Measurements from ENCODE around the gene CRYBG2.

Gene CRYBG2

DNA sequence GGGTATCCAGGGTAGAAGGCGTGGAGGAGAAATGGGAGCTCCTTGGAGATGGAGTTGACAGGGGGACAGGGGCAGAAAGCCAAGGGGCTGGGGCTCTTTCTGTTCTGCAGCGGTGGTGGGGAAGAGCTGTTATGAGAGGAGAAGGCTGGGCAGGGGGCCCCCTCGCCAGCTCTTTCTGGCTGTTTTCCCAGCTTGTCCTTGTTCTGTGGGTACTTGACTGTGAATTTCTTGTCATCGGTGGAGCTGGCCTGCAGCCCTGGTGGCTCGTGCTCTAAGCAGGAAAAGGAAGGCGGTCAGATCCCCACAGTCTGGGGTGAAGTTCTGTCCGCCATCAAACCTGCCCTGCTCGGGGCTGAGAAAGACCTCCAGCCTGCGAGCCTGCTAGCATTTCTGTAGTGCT is 11.0 kb upstream of the CRYBG2 start:
- no peak for TF ChIP-seq FOXP2 (optimal IDR thresholded peaks at IDR 0.05; ENCODE audit: borderline replicate concordance, extremely low read depth, extremely low read length, insufficient read depth)
- no peak for TF ChIP-seq POLR2AphosphoS5 (IDR thresholded peaks at IDR 0.05; ENCODE audit: low read depth, low read length)
- no peak for TF ChIP-seq TAF1 (IDR thresholded peaks at IDR 0.05; ENCODE audit: borderline replicate concordance, insufficient read depth, low read length)
- TF ChIP-seq SIN3A (IDR thresholded peaks at IDR 0.05; ENCODE audit: borderline replicate concordance, insufficient read depth, low read length) = no peak
- TF ChIP-seq, protein P1, sequence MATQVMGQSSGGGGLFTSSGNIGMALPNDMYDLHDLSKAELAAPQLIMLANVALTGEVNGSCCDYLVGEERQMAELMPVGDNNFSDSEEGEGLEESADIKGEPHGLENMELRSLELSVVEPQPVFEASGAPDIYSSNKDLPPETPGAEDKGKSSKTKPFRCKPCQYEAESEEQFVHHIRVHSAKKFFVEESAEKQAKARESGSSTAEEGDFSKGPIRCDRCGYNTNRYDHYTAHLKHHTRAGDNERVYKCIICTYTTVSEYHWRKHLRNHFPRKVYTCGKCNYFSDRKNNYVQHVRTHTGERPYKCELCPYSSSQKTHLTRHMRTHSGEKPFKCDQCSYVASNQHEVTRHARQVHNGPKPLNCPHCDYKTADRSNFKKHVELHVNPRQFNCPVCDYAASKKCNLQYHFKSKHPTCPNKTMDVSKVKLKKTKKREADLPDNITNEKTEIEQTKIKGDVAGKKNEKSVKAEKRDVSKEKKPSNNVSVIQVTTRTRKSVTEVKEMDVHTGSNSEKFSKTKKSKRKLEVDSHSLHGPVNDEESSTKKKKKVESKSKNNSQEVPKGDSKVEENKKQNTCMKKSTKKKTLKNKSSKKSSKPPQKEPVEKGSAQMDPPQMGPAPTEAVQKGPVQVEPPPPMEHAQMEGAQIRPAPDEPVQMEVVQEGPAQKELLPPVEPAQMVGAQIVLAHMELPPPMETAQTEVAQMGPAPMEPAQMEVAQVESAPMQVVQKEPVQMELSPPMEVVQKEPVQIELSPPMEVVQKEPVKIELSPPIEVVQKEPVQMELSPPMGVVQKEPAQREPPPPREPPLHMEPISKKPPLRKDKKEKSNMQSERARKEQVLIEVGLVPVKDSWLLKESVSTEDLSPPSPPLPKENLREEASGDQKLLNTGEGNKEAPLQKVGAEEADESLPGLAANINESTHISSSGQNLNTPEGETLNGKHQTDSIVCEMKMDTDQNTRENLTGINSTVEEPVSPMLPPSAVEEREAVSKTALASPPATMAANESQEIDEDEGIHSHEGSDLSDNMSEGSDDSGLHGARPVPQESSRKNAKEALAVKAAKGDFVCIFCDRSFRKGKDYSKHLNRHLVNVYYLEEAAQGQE (IDR thresholded peaks at IDR 0.05; ENCODE audit: insufficient read depth in 1 of 2, low read depth in 2 of 2, low read length in 2 of 2) = no peak

DNA sequence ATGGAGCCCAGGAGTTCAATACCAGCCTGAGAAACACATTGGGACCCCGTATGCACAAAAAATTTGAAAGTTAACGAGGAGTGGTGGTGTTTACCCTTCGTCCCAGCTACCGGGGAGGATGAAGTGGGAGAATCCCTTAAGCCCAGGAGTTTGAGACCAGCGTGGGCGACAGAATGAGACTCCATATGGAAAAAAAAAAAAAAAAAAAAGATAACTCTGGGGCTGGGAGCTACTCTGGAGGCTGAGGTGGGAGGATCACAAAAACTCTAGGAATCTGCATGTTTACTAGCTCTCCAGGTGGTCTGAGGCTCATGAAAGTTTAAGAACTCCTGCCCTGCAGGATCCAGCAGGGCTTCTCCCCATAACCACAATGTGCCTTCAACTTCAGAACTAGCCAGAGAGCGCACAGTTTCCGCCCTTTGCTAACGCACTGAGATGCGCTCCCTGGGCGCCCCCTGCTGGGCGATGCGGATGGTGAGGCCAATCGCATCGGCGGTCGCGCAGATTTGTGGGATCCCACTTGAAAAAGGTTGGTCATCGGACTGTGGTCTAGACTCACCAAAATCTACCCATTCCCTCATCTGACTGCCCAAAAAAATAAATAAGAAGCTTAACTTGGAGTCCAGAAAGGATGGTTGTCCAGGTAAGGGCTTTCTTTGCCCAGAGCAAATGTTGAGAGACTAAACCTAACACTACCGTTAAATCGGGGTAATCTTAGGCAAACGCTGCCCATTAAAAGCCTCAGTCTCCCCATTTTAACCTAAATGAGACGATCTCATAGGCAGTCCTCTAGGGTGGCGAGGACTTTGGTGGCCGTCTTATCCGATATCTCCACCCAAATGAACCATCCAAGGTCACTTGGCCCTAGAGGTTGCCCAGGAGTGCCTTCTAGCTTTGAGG is 9.9 kb upstream of the CRYBG2 start:
- TF ChIP-seq SIN3A (IDR thresholded peaks at IDR 0.05; ENCODE audit: borderline replicate concordance, insufficient read depth, low read length) (no peak), POLR2AphosphoS5 (IDR thresholded peaks at IDR 0.05; ENCODE audit: low read depth, low read length) (no peak)

DNA sequence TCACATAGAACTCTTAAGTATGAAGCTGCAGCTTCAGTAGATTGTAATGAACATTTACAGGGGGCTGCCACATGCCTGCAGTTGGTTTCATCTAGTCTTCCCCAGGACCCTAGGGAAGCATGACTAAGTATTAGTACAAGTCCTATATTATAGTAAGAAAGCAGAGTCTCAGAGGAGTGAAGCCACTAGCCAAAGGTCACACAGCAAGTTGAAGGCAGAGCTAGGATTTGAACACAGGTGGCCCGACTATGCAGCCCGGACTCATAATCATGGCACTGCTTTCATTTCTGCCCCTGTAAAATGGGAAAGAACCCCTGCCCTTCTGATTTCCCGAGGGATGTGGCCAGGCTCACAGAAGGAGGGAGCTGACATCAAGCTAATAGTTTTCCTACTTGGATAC is 8.4 kb upstream of the CRYBG2 start:
- TF ChIP-seq, protein P1 (IDR thresholded peaks at IDR 0.05; ENCODE audit: insufficient read depth in 1 of 2, low read depth in 2 of 2, low read length in 2 of 2) = no peak
- TF ChIP-seq TAF1 (IDR thresholded peaks at IDR 0.05; ENCODE audit: borderline replicate concordance, insufficient read depth, low read length) (no peak), FOXP2 (optimal IDR thresholded peaks at IDR 0.05; ENCODE audit: borderline replicate concordance, extremely low read depth, extremely low read length, insufficient read depth) (no peak), SIN3A (IDR thresholded peaks at IDR 0.05; ENCODE audit: borderline replicate concordance, insufficient read depth, low read length) (no peak), POLR2AphosphoS5 (IDR thresholded peaks at IDR 0.05; ENCODE audit: low read depth, low read length) (no peak)

DNA sequence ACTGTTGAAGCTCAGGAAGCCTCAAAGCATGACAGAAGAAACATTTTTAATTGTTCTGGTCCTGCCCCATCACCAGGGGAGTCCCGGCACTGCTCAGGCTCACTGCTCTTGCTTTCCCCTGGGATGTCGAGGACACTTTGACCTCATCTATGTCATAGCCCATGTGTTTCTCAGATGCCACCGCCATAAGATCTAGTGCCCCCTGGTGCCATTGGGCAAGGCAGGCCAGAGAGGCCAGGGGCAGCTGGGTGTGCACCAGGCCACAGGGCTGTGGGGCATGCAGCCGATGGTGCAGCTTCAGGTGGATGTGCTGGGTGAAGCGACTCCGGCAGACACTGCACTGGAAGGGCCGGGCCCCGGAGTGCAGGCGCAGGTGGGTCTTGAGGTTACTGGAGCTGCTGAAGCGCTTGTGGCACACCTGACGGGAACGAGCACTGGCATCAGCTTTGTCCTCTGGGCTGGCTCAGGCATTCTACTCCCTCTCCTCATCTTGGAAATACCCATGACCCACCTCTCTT is 7.7 kb upstream of the CRYBG2 start:
- TF ChIP-seq SIN3A (IDR thresholded peaks at IDR 0.05; ENCODE audit: borderline replicate concordance, insufficient read depth, low read length) (no peak), TAF1 (IDR thresholded peaks at IDR 0.05; ENCODE audit: borderline replicate concordance, insufficient read depth, low read length) (no peak), FOXP2 (optimal IDR thresholded peaks at IDR 0.05; ENCODE audit: borderline replicate concordance, extremely low read depth, extremely low read length, insufficient read depth) (no peak), POLR2AphosphoS5 (IDR thresholded peaks at IDR 0.05; ENCODE audit: low read depth, low read length) (no peak)
- TF ChIP-seq, protein P1 (IDR thresholded peaks at IDR 0.05; ENCODE audit: insufficient read depth in 1 of 2, low read depth in 2 of 2, low read length in 2 of 2) = no peak

DNA sequence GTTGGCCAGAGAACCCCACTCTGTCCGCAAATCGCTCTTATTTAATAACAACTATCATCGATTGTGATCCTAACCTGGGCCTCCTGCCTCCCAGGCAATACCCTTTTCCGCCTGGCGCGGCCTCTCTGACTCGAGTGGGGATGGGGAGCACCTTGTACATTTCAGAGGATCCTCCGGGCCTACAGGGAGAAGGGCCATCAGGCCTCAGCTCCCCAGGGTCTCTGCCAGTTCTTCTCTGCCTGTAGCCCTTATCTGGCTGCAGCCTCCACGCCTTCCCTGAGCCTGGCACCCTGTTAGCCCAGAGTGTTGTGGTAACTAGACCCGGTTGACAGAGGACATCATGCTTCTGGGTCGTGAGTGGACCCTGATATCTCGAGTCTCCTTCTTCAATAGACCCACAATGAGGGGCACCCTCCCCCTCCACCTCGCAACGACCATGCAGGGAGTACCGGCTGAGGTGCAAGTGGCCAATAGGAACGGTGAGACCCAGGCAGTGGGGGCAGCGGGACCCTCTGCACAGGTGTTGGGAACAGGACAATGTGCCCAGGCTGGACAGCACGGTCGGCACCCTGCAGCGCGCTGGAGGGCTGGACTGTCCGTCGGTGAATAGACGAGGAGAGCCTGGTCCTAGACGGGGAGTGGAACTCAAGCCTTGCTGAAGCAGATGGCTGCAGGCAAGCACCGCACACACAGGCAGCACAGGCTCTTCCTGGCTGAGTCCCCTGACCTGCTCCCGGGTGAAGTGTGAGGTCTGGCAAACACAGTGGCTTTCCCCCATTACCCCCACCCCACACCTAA is 7.1 kb upstream of the CRYBG2 start:
- TF ChIP-seq POLR2AphosphoS5 (IDR thresholded peaks at IDR 0.05; ENCODE audit: low read depth, low read length) (no peak), SIN3A (IDR thresholded peaks at IDR 0.05; ENCODE audit: borderline replicate concordance, insufficient read depth, low read length) (no peak), FOXP2 (optimal IDR thresholded peaks at IDR 0.05; ENCODE audit: borderline replicate concordance, extremely low read depth, extremely low read length, insufficient read depth) (no peak), TAF1 (IDR thresholded peaks at IDR 0.05; ENCODE audit: borderline replicate concordance, insufficient read depth, low read length) (no peak)
- TF ChIP-seq, protein P1 (IDR thresholded peaks at IDR 0.05; ENCODE audit: insufficient read depth in 1 of 2, low read depth in 2 of 2, low read length in 2 of 2) = no peak
